MM.1S (cell line): ENCODE measurements around the gene CCDC188.

Experiments used
- DNase-seq: peaks from one replicate; pipeline ENCODE4 v3.0.0-alpha.2; 2015
- H2AFZ ChIP-seq: fragments of 300-600 bp; sonication (generic); 2 replicates; pipeline ENCODE4 v1.6.0; 2016; ENCODE audit warnings: antibody characterized with exemption, low read length
- H3F3A ChIP-seq: fragments of 300-600 bp; sonication (generic); 2 replicates; pipeline ENCODE4 v1.6.1; 2016; ENCODE audit warnings: mild to moderate bottlenecking, antibody characterized with exemption, low read length, moderate library complexity, mixed read lengths; ENCODE audit not compliant: insufficient read depth
- H3K27ac ChIP-seq: fragments of 300-600 bp; sonication (generic); 2 replicates; pipeline ENCODE4 v1.5.1; 2016; ENCODE audit warnings: mild to moderate bottlenecking, low read length
- H3K27me3 ChIP-seq: fragments of 300-600 bp; sonication (generic); replicated peaks from 2 replicates; pipeline ENCODE4 v1.6.0; 2016; ENCODE audit warnings: low read length; ENCODE audit not compliant: insufficient read depth
- H3K36me3 ChIP-seq: fragments of 300-600 bp; sonication (generic); replicated peaks from 2 replicates; pipeline ENCODE4 v1.6.1; 2016; ENCODE audit warnings: mild to moderate bottlenecking, low read length, mixed read lengths; ENCODE audit not compliant: insufficient read depth
- H3K4me1 ChIP-seq: fragments of 300-600 bp; sonication (generic); 2 replicates; pipeline ENCODE4 v1.6.1; 2016; ENCODE audit warnings: low read length, mixed read lengths
- H3K4me2 ChIP-seq: fragments of 300-600 bp; sonication (generic); 2 replicates; pipeline ENCODE4 v1.6.0; 2016; ENCODE audit warnings: low read depth, low read length
- H3K4me3 ChIP-seq: fragments of 300-600 bp; sonication (generic); 2 replicates; pipeline ENCODE4 v1.5.1; 2016; ENCODE audit warnings: low read length, mixed read lengths
- H3K79me2 ChIP-seq: fragments of 300-600 bp; sonication (generic); 2 replicates; pipeline ENCODE4 v1.6.1; 2016; ENCODE audit warnings: mixed run types, low read length, mixed read lengths
- H3K9ac ChIP-seq: fragments of 300-600 bp; sonication (generic); 2 replicates; pipeline ENCODE4 v1.6.1; 2016; ENCODE audit warnings: low read length, mixed read lengths
- H3K9me2 ChIP-seq: fragments of 300-600 bp; sonication (generic); replicated peaks from 2 replicates; pipeline ENCODE4 v1.6.1; 2016; ENCODE audit warnings: mild to moderate bottlenecking, low read length, mixed read lengths; ENCODE audit not compliant: insufficient read depth
- H3K9me3 ChIP-seq: fragments of 300-600 bp; sonication (generic); replicated peaks from 2 replicates; pipeline ENCODE4 v1.6.1; 2016; ENCODE audit warnings: mild to moderate bottlenecking, low read length, mixed read lengths; ENCODE audit not compliant: insufficient read depth
- H4K20me1 ChIP-seq: fragments of 300-600 bp; sonication (generic); 2 replicates; pipeline ENCODE4 v1.6.1; 2016; ENCODE audit warnings: mild to moderate bottlenecking, low read length, moderate library complexity, mixed read lengths; ENCODE audit not compliant: insufficient read depth
- CTCF ChIP-seq: fragments of 300-600 bp; sonication (generic); IDR thresholded peaks from 2 replicates; pipeline ENCODE4 v1.5.1; 2016; ENCODE audit warnings: antibody characterized with exemption, low read length, mixed read lengths
- EZH2 ChIP-seq: fragments of 300-600 bp; sonication (generic); optimal IDR thresholded peaks from 2 replicates; pipeline ENCODE3; 2017; ENCODE audit warnings: low read depth, mild to moderate bottlenecking, antibody characterized with exemption, low read length, mixed read lengths
- EZH2phosphoT487 ChIP-seq: fragments of 300-600 bp; sonication (generic); IDR thresholded peaks from 2 replicates; pipeline ENCODE4 v1.6.1; 2018; ENCODE audit warnings: antibody characterized with exemption, low read length

Gene CCDC188

GRCh38 chr22:20159076-20159475 lies 8.2 kb upstream of the CCDC188 start:
- Histone ChIP-seq H3K4me2 (no peak overlapping the region), H3K4me3 (no peak overlapping the region)

GRCh38 chr22:20158391-20159036 lies 7.7 kb upstream of the CCDC188 start:
- Histone ChIP-seq H3K27ac (no peak overlapping the region), H3K9ac (no peak overlapping the region), H3K9me3 (no peaks in the 10 kb centered on the region), H4K20me1 (no peaks in the 10 kb centered on the region), H3F3A (no peaks in the 10 kb centered on the region), H3K4me2 (no peak overlapping the region), H3K27me3 (peaks cover 71% of the 10 kb centered on the region), H3K4me3 (no peak overlapping the region), H3K79me2 (no peaks in the 10 kb centered on the region), H2AFZ (no peak overlapping the region), H3K4me1 (no peaks in the 10 kb centered on the region), H3K36me3 (no peaks in the 10 kb centered on the region), H3K9me2 (no peaks in the 10 kb centered on the region)
- TF ChIP-seq EZH2phosphoT487 = no peak
- no peak for TF ChIP-seq CTCF
- no peak for TF ChIP-seq EZH2
- no peak for DNase-seq

More at GRCh38 chr22:20159076-20159475, 8.2 kb upstream of the CCDC188 start:
- no peaks in the 10 kb centered on the region for H3F3A ChIP-seq
- H4K20me1 ChIP-seq = no peaks in the 10 kb centered on the region
- no peak for DNase-seq
- no peaks in the 10 kb centered on the region for H3K36me3 ChIP-seq
- no peak overlapping the region for H2AFZ ChIP-seq
- H3K9me3 ChIP-seq = no peaks in the 10 kb centered on the region
- H3K9ac ChIP-seq = no peak overlapping the region
- H3K4me1 ChIP-seq = no peaks in the 10 kb centered on the region
- no peak overlapping the region for H3K27ac ChIP-seq
- H3K9me2 ChIP-seq = no peaks in the 10 kb centered on the region
- peaks cover 66% of the 10 kb centered on the region for H3K27me3 ChIP-seq
- TF ChIP-seq CTCF = no peak
- no peak for TF ChIP-seq EZH2
- no peak for TF ChIP-seq EZH2phosphoT487
- H3K79me2 ChIP-seq = no peaks in the 10 kb centered on the region

GRCh38 chr22:20157430-20158183 lies 6.8 kb upstream of the CCDC188 start:
- no peak for TF ChIP-seq EZH2phosphoT487
- Histone ChIP-seq H3K9ac (no peak overlapping the region), H3F3A (no peaks in the 10 kb centered on the region), H3K4me3 (no peak overlapping the region), H3K9me2 (no peaks in the 10 kb centered on the region), H3K27me3 (peaks cover 78% of the 10 kb centered on the region), H3K27ac (no peak overlapping the region), H2AFZ (no peak overlapping the region), H3K4me1 (no peaks in the 10 kb centered on the region), H3K9me3 (no peaks in the 10 kb centered on the region), H4K20me1 (no peaks in the 10 kb centered on the region), H3K4me2 (no peak overlapping the region), H3K36me3 (no peaks in the 10 kb centered on the region), H3K79me2 (no peaks in the 10 kb centered on the region)
- no peak for DNase-seq
